ACC112 (cell line): ENCODE results near the gene AJM1.
"Not testable (repeated sequence)": the region's sequence is repeated elsewhere in the genome, so short reads cannot be mapped to it uniquely, and the experiment has no call there.

Source experiments
- H2AFZ ChIP-seq: fragments of 200-600 bp; sonication (generic); one replicate; pipeline ENCODE4 v1.6.0; 2017; ENCODE audit warnings: antibody characterized with exemption, low read length; ENCODE audit not compliant: unreplicated experiment
- H3K27ac ChIP-seq: fragments of 200-600 bp; sonication (generic); 2 replicates; pipeline ENCODE4 v1.5.1; 2014; ENCODE audit warnings: low read depth, mild to moderate bottlenecking, antibody characterized with exemption, low read length, moderate library complexity
- H3K27me3 ChIP-seq: fragments of 200-600 bp; sonication (generic); 2 replicates; pipeline ENCODE4 v1.6.1; 2014; ENCODE audit warnings: mild to moderate bottlenecking, antibody characterized with exemption, low read length, moderate library complexity, mixed read lengths; ENCODE audit not compliant: insufficient read depth
- H3K36me3 ChIP-seq: fragments of 200-600 bp; sonication (generic); 2 replicates; pipeline ENCODE4 v1.6.1; 2016; ENCODE audit warnings: mild to moderate bottlenecking, antibody characterized with exemption, low read length, moderate library complexity, mixed read lengths; ENCODE audit not compliant: insufficient read depth
- H3K4me1 ChIP-seq: fragments of 200-600 bp; sonication (generic); one replicate; pipeline ENCODE4 v1.6.1; 2016; ENCODE audit warnings: low read length, mixed read lengths; ENCODE audit not compliant: insufficient read depth, unreplicated experiment, control insufficient read depth
- H3K4me3 ChIP-seq: fragments of 200-600 bp; sonication (generic); 2 replicates; pipeline ENCODE4 v1.5.1; 2014; ENCODE audit warnings: mild to moderate bottlenecking, low read depth, low read length
- H3K79me2 ChIP-seq: fragments of 200-600 bp; sonication (generic); one replicate; pipeline ENCODE4 v1.6.0; 2016; ENCODE audit warnings: low read length; ENCODE audit not compliant: control insufficient read depth, unreplicated experiment, insufficient read depth

Gene AJM1

DNA sequence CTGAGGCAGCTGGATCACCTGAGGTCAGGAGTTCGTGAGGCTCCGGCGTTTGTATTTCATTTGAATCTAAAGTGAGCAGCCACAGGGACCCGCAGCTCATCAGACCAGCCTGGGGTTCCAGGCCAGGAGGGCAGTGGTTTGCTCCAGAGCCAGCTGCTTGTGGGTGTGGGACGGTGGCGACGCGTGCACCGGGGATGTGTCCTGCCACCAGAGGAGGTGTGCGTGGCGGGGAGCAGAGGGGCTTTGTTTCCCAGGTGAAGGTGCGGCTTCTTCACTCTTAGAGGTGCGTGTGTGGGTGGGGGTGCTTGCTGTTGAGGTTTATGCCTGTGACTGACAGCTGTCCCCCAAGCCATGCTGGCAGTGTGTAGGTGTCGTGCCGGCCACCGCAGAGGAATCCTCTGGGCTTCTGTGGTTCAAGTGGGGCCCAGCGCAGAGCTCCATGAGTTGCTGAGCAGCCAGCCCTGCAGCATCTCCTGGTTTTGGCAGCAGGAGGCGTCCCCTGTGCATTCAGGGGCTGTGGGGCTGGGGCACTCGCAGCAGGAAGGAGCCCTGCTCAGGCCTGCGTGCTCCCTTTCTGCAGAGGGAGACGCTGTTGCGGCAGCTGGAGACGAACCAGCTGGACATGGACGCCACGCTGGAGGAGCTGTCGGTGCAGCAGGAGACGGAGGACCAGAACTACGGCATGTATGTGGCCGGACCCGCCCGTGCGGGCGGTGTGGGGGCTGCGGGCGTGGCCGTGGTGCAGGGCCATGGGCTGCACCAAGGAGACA lies 6.9 kb upstream of the AJM1 start:
- Histone ChIP-seq H3K27ac (no peak overlapping the region), H3K36me3 (peaks cover 5% of the 10 kb centered on the region; the same call in 1 of the 2 replicates), H3K27me3 (no peaks in the 10 kb centered on the region), H3K79me2 (no peaks in the 10 kb centered on the region), H3K4me1 (no peaks in the 10 kb centered on the region), H2AFZ (no peak overlapping the region), H3K4me3 (no peak overlapping the region)

GRCh38 chr9:136835932-136836904 lies 6.1 kb upstream of the AJM1 start:
- H3K27ac ChIP-seq = no peak overlapping the region
- H3K4me3 ChIP-seq = no peak overlapping the region
- H3K36me3 ChIP-seq = peaks cover 5% of the 10 kb centered on the region; the same call in 1 of the 2 replicates
- no peaks in the 10 kb centered on the region for H3K79me2 ChIP-seq
- H3K27me3 ChIP-seq = no peaks in the 10 kb centered on the region
- H3K4me1 ChIP-seq = peaks cover 6% of the 10 kb centered on the region
- no peak overlapping the region for H2AFZ ChIP-seq

DNA sequence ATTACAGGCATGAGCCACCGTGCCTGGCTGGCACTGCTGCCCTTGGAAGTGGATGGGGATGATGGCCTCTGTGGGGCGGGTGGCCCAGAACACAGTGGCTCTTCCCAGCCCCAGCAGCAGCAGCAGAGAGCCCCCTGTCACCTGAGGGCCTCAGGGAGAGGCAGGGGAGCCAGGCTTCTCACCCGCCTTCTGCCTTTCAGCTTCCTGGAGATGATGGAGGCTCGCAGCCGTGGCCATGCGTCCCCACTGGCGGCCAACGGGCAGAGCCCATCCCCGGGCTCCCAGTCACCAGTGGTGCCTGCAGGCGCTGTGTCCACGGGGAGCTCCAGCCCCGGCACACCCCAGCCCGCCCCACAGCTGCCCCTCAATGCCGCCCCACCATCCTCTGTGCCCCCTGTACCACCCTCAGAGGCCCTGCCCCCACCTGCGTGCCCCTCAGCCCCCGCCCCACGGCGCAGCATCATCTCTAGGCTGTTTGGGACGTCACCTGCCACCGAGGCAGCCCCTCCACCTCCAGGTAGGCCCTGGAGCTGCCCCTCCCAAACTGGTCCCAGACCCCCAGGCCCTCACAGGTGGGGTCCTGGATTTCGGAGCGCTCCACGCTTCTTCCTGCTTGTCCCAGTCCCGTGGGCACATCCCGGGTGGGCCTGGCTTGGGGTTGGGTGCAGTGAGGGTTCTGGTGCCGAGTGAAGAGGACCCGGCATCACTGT lies 5.0 kb upstream of the AJM1 start:
- H3K4me1 ChIP-seq = peaks cover 15% of the 10 kb centered on the region
- H3K27me3 ChIP-seq = no peaks in the 10 kb centered on the region
- no peak overlapping the region for H3K27ac ChIP-seq
- H3K36me3 ChIP-seq = no peaks in the 10 kb centered on the region
- H2AFZ ChIP-seq = no peak overlapping the region
- no peak overlapping the region for H3K4me3 ChIP-seq
- H3K79me2 ChIP-seq = no peaks in the 10 kb centered on the region

GRCh38 chr9:136837856-136838277 lies 4.4 kb upstream of the AJM1 start:
- not testable (repeated sequence) for H3K27me3 ChIP-seq, H3K4me3 ChIP-seq, H2AFZ ChIP-seq, H3K79me2 ChIP-seq, H3K27ac ChIP-seq, H3K36me3 ChIP-seq
- peaks cover 15% of the 10 kb centered on the region for H3K4me1 ChIP-seq

DNA sequence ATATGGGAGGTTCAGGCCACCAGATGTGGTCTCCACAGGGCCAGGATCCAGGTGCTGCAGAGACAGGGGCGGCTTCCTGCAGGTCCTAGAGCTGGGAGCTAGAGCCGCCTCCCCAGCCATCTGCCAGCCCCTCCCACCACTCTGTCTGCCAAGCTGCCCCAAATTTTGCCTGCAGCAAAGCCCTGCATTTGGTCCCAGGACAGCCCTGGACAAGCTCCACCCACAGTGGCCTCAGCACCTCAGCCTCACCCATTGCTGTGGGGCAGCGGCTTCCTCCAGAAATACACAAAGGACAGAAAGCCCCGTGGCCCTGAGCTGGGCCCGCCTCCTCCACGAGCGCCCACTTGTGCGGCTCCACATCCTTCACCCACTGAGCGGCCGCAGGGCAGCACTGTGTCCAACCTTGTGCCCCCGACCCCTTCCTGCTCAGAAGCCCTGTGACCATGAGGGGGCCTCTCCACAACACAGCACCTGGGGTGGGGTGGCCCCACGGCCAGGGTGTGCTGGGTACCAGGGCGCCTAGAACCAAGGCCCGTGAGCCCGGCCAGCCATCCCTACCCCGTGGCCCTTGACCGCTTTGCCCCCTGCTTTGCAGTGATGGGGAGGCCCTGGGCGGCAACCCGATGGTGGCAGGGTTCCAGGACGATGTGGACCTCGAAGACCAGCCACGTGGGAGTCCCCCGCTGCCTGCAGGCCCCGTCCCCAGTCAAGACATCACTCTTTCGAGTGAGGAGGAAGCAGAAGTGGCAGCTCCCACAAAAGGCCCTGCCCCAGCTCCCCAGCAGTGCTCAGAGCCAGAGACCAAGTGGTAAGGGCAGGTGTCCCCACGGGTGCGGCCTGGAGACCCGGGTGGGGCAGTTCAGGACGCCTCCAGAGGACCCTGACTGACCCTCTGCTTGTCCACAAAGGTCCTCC lies 3.7 kb upstream of the AJM1 start:
- Histone ChIP-seq H2AFZ (no peak overlapping the region), H3K4me1 (peaks cover 20% of the 10 kb centered on the region), H3K4me3 (no peak overlapping the region), H3K27me3 (no peaks in the 10 kb centered on the region), H3K36me3 (no peaks in the 10 kb centered on the region), H3K79me2 (no peaks in the 10 kb centered on the region), H3K27ac (no peak overlapping the region)

- Histone ChIP-seq H2AFZ (no peak overlapping the region), H3K36me3 (no peaks in the 10 kb centered on the region), H3K79me2 (no peaks in the 10 kb centered on the region), H3K4me3 (no peak overlapping the region), H3K27me3 (no peaks in the 10 kb centered on the region), H3K4me1 (peaks cover 20% of the 10 kb centered on the region), H3K27ac (no peak overlapping the region)
Measured at GRCh38 chr9:136839229-136840139, 2.8 kb upstream of the AJM1 start.

- H3K4me3 ChIP-seq = no peak overlapping the region
- peaks cover 20% of the 10 kb centered on the region for H3K4me1 ChIP-seq
- no peaks in the 10 kb centered on the region for H3K79me2 ChIP-seq
- no peak overlapping the region for H3K27ac ChIP-seq
- peaks cover 2% of the 10 kb centered on the region; the same call in 1 of the 2 replicates for H3K27me3 ChIP-seq
- no peaks in the 10 kb centered on the region for H3K36me3 ChIP-seq
- no peak overlapping the region for H2AFZ ChIP-seq
Measured at GRCh38 chr9:136840140-136840876, 2.0 kb upstream of the AJM1 start.

- no peak overlapping the region for H3K27ac ChIP-seq
- no peak overlapping the region for H2AFZ ChIP-seq
- H3K4me1 ChIP-seq = peaks cover 20% of the 10 kb centered on the region
- H3K4me3 ChIP-seq = no peak overlapping the region
- peaks cover 9% of the 10 kb centered on the region; the same call in 1 of the 2 replicates for H3K27me3 ChIP-seq
- H3K36me3 ChIP-seq = no peaks in the 10 kb centered on the region
- H3K79me2 ChIP-seq = no peaks in the 10 kb centered on the region
Measured at GRCh38 chr9:136840877-136841645, 1.2 kb upstream of the AJM1 start.
